ENCODE measurements around the gene NOS3. TPM values are rescaled to one million over a fixed set of nuclear protein-coding genes. Genes with fewer than 3 reads are reported as not detected.

NOS3 gene
- total and polyA plus RNA-seq, 9 of the 15 experiments (the other 6 are each of a cell fraction or from before 2014, with no cell fraction given), result 1.1 to 121 (median 23.6) TPM

- TF ChIP-seq, protein P1, sequence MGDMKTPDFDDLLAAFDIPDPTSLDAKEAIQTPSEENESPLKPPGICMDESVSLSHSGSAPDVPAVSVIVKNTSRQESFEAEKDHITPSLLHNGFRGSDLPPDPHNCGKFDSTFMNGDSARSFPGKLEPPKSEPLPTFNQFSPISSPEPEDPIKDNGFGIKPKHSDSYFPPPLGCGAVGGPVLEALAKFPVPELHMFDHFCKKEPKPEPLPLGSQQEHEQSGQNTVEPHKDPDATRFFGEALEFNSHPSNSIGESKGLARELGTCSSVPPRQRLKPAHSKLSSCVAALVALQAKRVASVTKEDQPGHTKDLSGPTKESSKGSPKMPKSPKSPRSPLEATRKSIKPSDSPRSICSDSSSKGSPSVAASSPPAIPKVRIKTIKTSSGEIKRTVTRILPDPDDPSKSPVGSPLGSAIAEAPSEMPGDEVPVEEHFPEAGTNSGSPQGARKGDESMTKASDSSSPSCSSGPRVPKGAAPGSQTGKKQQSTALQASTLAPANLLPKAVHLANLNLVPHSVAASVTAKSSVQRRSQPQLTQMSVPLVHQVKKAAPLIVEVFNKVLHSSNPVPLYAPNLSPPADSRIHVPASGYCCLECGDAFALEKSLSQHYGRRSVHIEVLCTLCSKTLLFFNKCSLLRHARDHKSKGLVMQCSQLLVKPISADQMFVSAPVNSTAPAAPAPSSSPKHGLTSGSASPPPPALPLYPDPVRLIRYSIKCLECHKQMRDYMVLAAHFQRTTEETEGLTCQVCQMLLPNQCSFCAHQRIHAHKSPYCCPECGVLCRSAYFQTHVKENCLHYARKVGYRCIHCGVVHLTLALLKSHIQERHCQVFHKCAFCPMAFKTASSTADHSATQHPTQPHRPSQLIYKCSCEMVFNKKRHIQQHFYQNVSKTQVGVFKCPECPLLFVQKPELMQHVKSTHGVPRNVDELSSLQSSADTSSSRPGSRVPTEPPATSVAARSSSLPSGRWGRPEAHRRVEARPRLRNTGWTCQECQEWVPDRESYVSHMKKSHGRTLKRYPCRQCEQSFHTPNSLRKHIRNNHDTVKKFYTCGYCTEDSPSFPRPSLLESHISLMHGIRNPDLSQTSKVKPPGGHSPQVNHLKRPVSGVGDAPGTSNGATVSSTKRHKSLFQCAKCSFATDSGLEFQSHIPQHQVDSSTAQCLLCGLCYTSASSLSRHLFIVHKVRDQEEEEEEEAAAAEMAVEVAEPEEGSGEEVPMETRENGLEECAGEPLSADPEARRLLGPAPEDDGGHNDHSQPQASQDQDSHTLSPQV (IDR thresholded peaks at IDR 0.05), result no peak
- TF ChIP-seq CREBBP (IDR thresholded peaks at IDR 0.05; ENCODE audit: low read depth, low read length) (no peak), ZNF197 (CRISPR knock-in tag; IDR thresholded peaks at IDR 0.05; ENCODE audit: low read depth) (peak; percentile 98), SIX5 (IDR thresholded peaks at IDR 0.05; ENCODE audit: borderline replicate concordance in 1 of 2, insufficient read depth in 1 of 2, low read depth in 1 of 2, low read length in 2 of 2) (peak; percentile 97 to 99), NR4A1 (CRISPR knock-in tag; IDR thresholded peaks at IDR 0.05) (peak; percentile 88; the same call in 1 of the 2 replicates), NR4A1 (tag; IDR thresholded peaks at IDR 0.05) (0 out of 2 replicates have a peak, but pooled peaks have one; percentile 54), CHD2 (IDR thresholded peaks at IDR 0.05; ENCODE audit: low read depth, low read length) (0 out of 2 replicates have a peak, but pooled peaks have one; percentile 21), ZBTB33 (CRISPR knock-in tag; IDR thresholded peaks at IDR 0.05) (no peak), FOXP4 (CRISPR knock-in tag; IDR thresholded peaks at IDR 0.05; ENCODE audit: borderline replicate concordance) (no peak), ZNF561 (CRISPR knock-in tag; conservative IDR thresholded peaks at IDR 0.05) (no peak), ESRRB (CRISPR knock-in tag; IDR thresholded peaks at IDR 0.05; ENCODE audit: borderline replicate concordance) (no peak)
- TF ChIP-seq, protein P2, sequence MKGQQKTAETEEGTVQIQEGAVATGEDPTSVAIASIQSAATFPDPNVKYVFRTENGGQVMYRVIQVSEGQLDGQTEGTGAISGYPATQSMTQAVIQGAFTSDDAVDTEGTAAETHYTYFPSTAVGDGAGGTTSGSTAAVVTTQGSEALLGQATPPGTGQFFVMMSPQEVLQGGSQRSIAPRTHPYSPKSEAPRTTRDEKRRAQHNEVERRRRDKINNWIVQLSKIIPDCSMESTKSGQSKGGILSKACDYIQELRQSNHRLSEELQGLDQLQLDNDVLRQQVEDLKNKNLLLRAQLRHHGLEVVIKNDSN (CRISPR knock-in tag; IDR thresholded peaks at IDR 0.05), result no peak
- TF ChIP-seq, protein P3, sequence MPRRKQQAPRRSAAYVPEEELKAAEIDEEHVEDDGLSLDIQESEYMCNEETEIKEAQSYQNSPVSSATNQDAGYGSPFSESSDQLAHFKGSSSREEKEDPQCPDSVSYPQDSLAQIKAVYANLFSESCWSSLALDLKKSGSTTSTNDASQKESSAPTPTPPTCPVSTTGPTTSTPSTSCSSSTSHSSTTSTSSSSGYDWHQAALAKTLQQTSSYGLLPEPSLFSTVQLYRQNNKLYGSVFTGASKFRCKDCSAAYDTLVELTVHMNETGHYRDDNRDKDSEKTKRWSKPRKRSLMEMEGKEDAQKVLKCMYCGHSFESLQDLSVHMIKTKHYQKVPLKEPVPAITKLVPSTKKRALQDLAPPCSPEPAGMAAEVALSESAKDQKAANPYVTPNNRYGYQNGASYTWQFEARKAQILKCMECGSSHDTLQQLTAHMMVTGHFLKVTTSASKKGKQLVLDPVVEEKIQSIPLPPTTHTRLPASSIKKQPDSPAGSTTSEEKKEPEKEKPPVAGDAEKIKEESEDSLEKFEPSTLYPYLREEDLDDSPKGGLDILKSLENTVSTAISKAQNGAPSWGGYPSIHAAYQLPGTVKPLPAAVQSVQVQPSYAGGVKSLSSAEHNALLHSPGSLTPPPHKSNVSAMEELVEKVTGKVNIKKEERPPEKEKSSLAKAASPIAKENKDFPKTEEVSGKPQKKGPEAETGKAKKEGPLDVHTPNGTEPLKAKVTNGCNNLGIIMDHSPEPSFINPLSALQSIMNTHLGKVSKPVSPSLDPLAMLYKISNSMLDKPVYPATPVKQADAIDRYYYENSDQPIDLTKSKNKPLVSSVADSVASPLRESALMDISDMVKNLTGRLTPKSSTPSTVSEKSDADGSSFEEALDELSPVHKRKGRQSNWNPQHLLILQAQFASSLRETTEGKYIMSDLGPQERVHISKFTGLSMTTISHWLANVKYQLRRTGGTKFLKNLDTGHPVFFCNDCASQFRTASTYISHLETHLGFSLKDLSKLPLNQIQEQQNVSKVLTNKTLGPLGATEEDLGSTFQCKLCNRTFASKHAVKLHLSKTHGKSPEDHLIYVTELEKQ (CRISPR knock-in tag; IDR thresholded peaks at IDR 0.05), result no peak
Measured at GRCh38 chr7:151057989-151058780, 67.4 kb downstream of the NOS3 start (continued).

Data from K562 (cell line).